GM21360 (cell line): Measurements from ENCODE around the gene TTLL12.

Source experiments
- ATAC-seq: cut with Tn5 transposase; IDR thresholded peaks from one replicate; pipeline ENCODE4 v1.9.1; 2021; ENCODE audit warnings: mild to moderate bottlenecking, moderate library complexity; ENCODE audit not compliant: unreplicated experiment

Gene TTLL12

GRCh38 chr22:43216738-43217137, 29.8 kb upstream of the TTLL12 start:
- ATAC-seq, result no peak

DNA sequence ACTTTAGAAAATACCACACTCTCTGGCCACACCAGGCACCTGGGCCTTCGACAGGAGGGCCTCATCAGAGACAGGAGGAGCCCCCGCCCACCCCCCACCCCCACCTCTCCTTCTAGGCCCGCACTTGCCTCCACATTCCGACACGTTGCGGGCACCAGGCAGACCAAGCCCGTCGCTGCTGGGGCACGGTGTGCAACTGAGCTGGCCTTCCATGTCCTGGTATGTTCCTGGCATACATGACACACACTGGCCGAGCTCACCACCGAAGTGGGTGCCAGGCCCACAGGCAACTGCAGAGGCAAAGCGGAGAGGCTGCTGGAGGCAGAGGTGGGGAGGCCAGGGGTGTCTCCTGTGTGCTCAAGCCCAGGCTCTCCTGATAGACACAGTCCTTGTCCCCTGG, 27.0 kb upstream of the TTLL12 start:
- no peak for ATAC-seq

DNA sequence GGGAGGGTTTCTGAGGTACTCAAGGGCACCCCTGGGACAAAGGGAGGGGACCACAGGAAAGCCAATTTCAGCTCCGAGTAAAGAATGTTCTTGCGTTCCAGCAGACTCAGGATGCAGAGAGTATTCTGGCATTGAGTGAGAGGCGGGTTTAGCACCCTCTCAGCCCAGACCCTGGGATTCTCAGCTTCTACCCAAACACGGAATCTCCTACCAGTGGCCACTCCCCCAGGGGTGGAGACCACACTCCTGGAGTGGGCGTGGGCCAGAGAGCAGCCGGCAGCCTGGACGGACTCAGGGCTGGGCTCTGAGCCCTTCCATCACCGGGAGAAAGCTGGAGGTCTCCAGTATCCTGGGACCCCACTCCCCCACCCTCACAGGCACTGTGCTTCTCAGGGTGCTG, 26.1 kb upstream of the TTLL12 start:
- no peak for ATAC-seq

DNA sequence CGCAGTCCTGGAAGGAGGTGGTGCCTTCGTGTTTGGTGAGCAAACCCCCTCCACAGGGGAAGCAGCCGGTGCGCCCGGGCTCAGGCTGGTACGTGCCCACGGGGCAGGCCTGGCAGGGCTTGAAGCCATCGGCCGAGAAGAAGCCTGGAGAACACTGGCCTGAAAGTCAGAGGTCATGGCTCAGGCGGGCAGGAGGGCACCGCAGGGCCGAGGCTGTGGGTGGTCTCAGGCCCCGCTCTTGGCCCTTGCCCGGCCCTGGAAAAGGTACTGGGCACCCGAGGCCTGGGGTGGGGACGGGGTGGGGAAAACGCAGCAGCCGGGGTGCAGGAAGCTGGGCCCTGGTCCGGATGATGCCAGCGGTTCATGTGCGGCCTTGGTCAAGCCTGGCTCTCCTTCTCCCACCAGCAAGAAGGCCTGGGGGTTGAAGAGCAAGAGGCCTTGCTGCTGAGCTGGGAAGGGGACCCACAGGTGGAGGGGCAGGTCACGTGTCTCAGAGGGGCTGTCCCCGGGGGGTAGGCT, 25.6 kb upstream of the TTLL12 start:
- no peak for ATAC-seq

DNA sequence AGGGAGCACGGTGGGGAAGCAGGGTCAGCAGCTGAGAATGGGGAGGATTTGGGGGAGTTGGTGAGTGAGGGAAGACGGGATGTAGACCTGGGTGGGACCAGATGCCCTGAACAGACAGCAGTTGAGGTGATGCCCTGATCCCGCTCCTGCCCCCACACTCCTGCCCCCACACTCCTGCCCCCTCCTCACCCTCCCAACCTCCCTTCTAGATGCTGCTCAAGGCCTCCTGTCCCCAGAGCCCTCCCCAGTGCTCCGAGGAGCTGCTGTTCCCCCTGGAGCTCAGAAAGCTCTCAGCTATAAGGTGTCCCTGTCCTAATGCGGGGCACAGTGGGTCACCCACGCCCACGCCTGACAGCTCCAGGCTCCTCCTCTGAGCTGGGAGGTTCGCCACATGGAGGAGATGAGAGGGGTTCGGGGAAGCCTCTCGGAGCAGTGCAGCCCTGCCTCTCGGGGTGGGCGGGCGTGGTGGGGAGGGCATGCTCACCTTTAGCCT, 25.1 kb upstream of the TTLL12 start:
- ATAC-seq, result no peak

GRCh38 chr22:43210631-43211515, 23.9 kb upstream of the TTLL12 start:
- ATAC-seq, result no peak

DNA sequence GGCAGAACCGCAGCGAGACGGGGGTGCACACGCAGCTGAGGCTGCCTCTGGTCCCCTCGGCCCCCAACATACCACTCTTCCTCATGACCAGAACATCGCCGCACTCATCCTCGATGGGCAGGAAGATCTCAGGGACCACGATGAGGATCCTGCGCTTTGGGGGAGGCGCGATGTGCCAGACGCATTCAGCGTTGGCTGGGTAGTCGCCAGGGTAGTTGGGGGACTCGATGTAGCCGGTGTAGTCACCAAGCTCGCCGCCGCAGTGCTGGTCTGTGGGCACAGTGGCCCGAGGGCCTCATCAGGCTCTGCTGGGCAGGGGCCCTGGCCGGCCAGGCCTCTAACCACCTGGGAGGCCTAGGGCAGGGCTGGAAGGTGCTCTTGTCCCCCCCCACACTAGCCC, 23.0 kb upstream of the TTLL12 start:
- no peak for ATAC-seq

GRCh38 chr22:43209523-43209890, 22.6 kb upstream of the TTLL12 start:
- no peak for ATAC-seq

DNA sequence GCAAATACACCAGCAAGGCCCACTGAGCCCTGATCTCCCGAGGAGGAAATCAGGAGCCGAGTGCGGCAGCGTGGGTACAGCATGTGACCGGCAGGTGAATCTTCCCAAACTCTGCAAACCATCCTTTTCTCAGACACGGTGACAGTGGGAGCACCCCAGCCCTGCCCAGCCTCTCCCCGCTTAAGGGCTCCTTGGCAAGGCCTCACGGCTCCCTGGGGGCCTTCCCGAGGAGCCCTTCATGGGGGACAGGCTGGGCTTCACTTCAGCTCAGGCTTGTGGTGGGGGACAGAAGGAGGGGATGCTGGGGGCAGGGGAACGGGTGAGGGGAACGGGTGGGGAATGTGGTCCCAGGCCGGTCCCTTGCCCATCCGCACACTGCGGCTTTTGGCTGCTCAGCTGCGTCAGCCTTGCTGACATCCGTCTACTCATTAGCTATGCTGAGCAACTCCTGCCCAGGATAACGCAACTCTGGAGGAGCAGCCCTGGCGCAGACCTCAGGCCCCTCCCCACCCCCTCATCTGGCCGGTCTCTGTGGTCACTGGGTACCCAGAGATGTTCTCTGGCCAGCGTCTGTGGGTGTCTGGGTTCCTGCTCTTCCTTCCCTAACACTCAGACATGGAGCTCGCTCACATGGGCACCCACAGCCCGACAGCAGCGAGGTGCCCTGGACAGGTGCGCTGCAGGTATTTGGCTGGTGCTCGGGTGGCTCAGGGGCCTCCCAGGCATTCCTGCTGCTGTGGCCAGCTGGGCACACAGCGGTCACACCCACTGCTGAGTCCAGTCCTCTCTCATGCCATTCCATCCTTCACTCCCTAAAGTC, 22.0 kb upstream of the TTLL12 start:
- no peak for ATAC-seq

GRCh38 chr22:43207849-43208702, 21.1 kb upstream of the TTLL12 start:
- ATAC-seq, result no peak

GRCh38 chr22:43207386-43207785, 20.5 kb upstream of the TTLL12 start:
- no peak for ATAC-seq

GRCh38 chr22:43206509-43207161, 19.7 kb upstream of the TTLL12 start:
- ATAC-seq, result no peak

GRCh38 chr22:43205748-43206508, 19.0 kb upstream of the TTLL12 start:
- ATAC-seq, result no peak

DNA sequence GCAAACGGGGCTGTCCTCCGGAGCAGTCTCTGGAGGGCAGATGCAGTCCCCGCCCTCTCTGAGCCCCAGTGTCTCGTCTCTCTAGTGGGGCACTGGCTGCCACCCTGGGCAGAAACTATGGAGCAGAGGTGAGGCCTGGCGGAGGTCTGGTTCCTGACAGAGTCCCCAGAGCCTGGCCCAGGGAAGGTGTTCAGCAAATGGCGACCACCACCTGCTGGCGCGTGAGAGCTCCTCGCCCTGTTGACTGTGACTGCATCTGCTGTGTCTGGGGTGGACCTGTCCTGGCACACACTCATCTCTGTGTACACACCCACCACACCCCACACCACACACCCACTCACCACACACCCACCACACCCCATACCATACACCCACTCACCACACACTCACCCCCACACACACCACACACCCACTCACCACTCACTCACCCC, 18.3 kb upstream of the TTLL12 start:
- no peak for ATAC-seq

GRCh38 chr22:43203471-43203981, 16.6 kb upstream of the TTLL12 start:
- no peak for ATAC-seq

DNA sequence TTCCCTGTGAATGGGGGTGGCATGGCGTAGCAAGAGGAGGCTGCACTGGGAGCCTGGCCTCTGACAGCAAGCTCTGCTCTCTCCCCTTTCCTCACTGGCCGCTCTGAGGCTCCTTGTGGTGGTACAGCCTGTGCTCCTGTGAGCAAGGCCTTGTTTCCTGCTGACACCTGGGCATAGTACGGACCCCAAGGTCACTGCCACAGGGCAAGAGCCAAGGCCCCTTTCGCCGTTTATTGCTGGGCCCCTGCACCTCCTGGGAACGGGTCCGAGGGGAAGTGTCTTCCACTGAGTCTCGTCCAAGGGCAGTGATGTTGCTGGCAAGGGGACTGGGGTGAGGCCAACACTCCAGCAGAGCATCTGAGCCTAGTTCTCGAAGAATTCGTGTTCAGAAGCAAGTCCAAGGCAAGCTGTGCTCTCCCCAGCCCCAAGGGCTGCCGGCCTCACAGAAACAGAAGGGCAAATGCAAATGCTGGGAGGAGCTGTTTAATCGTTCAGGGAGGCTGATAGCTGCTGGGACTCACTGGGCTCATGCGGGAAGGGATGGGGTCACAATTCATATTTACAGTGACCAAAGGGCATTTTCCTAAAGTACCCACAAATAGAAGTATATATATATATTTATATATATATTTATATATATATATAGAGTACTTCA, 15.9 kb upstream of the TTLL12 start:
- ATAC-seq, result no peak

DNA sequence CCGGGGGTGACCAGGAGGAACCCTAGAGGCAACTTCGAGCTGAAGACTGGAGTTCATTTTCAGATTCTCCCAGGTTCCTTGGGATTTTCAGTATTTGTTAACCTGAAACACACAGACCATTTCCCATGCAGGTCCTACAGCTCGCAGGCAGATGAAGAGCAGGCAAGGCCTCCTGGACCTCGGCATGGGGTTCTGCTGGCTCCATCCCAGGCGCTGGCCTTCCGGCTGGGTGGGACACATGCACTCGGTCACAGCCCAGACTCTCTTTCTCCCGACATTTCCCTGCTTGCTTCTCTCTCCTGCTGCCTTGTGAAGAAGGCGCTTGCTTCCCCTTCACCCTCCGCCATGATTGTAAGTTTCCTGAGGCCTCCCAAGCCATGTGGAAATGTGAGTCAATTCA, 15.4 kb upstream of the TTLL12 start:
- ATAC-seq, result no peak

DNA sequence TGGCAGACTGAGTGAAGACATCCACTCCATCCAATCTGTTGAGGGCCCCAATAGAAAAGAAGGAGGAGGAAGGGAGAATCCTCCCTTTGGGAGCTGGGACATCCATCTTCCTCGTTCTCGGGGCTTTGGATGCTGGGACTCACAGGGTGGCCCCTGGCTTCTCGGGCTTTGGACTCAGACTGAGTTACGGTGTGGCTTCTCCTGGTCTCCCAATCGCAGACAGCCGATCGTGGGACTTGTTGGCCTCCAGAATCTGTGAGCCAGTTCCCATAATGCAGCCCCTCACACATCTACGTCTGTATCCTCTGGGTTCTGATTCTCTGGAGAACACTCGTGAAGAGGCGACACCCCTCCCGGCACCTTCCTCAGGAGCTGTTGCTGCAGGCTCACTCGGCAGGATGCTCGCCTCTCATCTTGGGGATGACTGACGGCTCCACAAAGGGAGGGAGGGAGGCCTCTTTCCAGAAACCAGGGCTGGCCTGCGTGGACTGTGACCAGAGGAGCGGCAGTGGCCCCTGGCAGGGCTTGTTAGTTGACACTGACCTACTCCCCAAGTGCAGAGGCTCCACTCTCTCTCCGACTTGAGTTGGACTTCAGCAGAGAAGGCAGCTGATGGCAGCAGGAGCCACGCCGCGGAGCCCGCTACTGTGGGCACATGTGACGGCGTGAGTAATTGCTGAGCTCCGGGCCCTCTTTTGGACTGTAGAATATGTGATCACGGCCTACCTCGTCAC, 14.7 kb upstream of the TTLL12 start:
- ATAC-seq, result no peak
